HL-60 (cell line): ENCODE results near the gene PRKCD.

Experiments used
- DNase-seq, 2 experiments: peaks; one replicate each; pipeline ENCODE4 v3.0.0-alpha.2; 2010 to 2020; ENCODE audit warnings: low read depth in 1 of 2, low spot score in 1 of 2
- H3K27ac ChIP-seq: fragments of 250-450 bp; sonication (Bioruptor Pico); replicated peaks from 2 replicates; pipeline ENCODE4 v1.5.1; 2020; ENCODE audit warnings: mild to moderate bottlenecking, moderate library complexity
- H3K27me3 ChIP-seq: fragments of 250-450 bp; sonication (Bioruptor Pico); 2 replicates; pipeline ENCODE4 v1.5.1; 2021; ENCODE audit warnings: mild to moderate bottlenecking, moderate library complexity; ENCODE audit not compliant: insufficient read depth, poor library complexity, severe bottlenecking
- H3K4me3 ChIP-seq: replicated peaks from 2 replicates; pipeline ENCODE4 v1.5.1; 2011; ENCODE audit warnings: mild to moderate bottlenecking, control low read depth, low read length; ENCODE audit not compliant: insufficient read depth
- CTCF ChIP-seq: IDR thresholded peaks from one replicate; pipeline ENCODE4 v1.5.1; 2011; ENCODE audit warnings: low read length, control low read depth, inconsistent platforms; ENCODE audit not compliant: insufficient read depth
- GABPA ChIP-seq: IDR thresholded peaks from 2 replicates; pipeline ENCODE4 v1.6.1; 2012; ENCODE audit warnings: low read depth
- POLR2AphosphoS5 ChIP-seq: IDR thresholded peaks from 2 replicates; pipeline ENCODE4 v1.6.1; 2012; ENCODE audit warnings: low read depth
- REST ChIP-seq: IDR thresholded peaks from 2 replicates; pipeline ENCODE4 v1.6.1; 2012; ENCODE audit warnings: low read depth; ENCODE audit not compliant: insufficient replicate concordance
- SPI1 ChIP-seq: IDR thresholded peaks from 2 replicates; pipeline ENCODE4 v1.6.1; 2012; ENCODE audit warnings: low read depth, mild to moderate bottlenecking, borderline replicate concordance

Gene PRKCD

GRCh38 chr3:53123953-53124352 is 37.1 kb upstream of the PRKCD start:
- TF ChIP-seq REST = no peak
- no peak for TF ChIP-seq CTCF
- no peak for TF ChIP-seq POLR2AphosphoS5
- no peak for TF ChIP-seq SPI1
- no peak for TF ChIP-seq GABPA
- no peak overlapping the region for H3K4me3 ChIP-seq
- DNase-seq = no peak
- H3K27ac ChIP-seq = peak overlapping the region; percentile 61
- H3K27me3 ChIP-seq = no peaks in the 10 kb centered on the region

GRCh38 chr3:53126601-53127000 is 34.4 kb upstream of the PRKCD start:
- DNase-seq = no peak
- Histone ChIP-seq H3K4me3 (no peak overlapping the region), H3K27ac (no peak overlapping the region), H3K27me3 (no peaks in the 10 kb centered on the region)
- TF ChIP-seq POLR2AphosphoS5 (no peak), SPI1 (no peak), GABPA (no peak), REST (no peak), CTCF (no peak)

- H3K27ac ChIP-seq = peak overlapping the region; percentile 90
- peak overlapping the region; percentile 89 for H3K4me3 ChIP-seq
- H3K27me3 ChIP-seq = no peaks in the 10 kb centered on the region
- no peak for DNase-seq
- TF ChIP-seq CTCF (no peak), POLR2AphosphoS5 (no peak), GABPA (no peak), SPI1 (no peak; the same call in 1 of the 2 replicates), REST (no peak)
These were observed 31.7 kb upstream of the PRKCD start for GRCh38 chr3:53129344-53129743.
